Neural cell (in vitro differentiated cells): Measurements from ENCODE around the gene RBM20.

Experiments used
- EP300 ChIP-seq: fragments of 450-650 bp; conservative IDR thresholded peaks from 2 replicates; pipeline ENCODE4 v1.6.1; 2014; ENCODE audit warnings: antibody characterized with exemption, mild to moderate bottlenecking, moderate library complexity; ENCODE audit not compliant: poor library complexity, severe bottlenecking
- EZH2 ChIP-seq: fragments of 200-600, 300-800 bp; shearing (Covaris generic), sonication (generic); IDR thresholded peaks from 2 replicates; pipeline ENCODE4 v1.6.1; 2014; ENCODE audit warnings: antibody characterized with exemption, low read length, borderline replicate concordance, mild to moderate bottlenecking; ENCODE audit not compliant: insufficient read depth, poor library complexity, severe bottlenecking
- MXI1 ChIP-seq: fragments of 450-650 bp; conservative IDR thresholded peaks from 2 replicates; pipeline ENCODE4 v1.6.1; 2014; ENCODE audit warnings: antibody characterized with exemption, mild to moderate bottlenecking; ENCODE audit not compliant: poor library complexity, severe bottlenecking
- POLR2AphosphoS5 ChIP-seq: IDR thresholded peaks from 2 replicates; pipeline ENCODE4 v1.6.1; 2012
- RAD21 ChIP-seq: fragments of 450-650 bp; conservative IDR thresholded peaks from 2 replicates; pipeline ENCODE4 v1.6.1; 2014; ENCODE audit warnings: antibody characterized with exemption, mild to moderate bottlenecking, moderate library complexity
- SMC3 ChIP-seq: fragments of 450-650 bp; conservative IDR thresholded peaks from 2 replicates; pipeline ENCODE4 v1.6.1; 2014; ENCODE audit warnings: antibody characterized with exemption, mild to moderate bottlenecking, moderate library complexity; ENCODE audit not compliant: poor library complexity
- TAF1 ChIP-seq: IDR thresholded peaks from 2 replicates; pipeline ENCODE4 v1.6.1; 2012; ENCODE audit warnings: low read depth
- TF ChIP-seq, protein P1 (sequence below): fragments of 450-650 bp; IDR thresholded peaks from 2 replicates; pipeline ENCODE4 v1.5.1; 2014; ENCODE audit warnings: antibody characterized with exemption, mild to moderate bottlenecking, moderate library complexity; ENCODE audit not compliant: poor library complexity, severe bottlenecking

DNA sequence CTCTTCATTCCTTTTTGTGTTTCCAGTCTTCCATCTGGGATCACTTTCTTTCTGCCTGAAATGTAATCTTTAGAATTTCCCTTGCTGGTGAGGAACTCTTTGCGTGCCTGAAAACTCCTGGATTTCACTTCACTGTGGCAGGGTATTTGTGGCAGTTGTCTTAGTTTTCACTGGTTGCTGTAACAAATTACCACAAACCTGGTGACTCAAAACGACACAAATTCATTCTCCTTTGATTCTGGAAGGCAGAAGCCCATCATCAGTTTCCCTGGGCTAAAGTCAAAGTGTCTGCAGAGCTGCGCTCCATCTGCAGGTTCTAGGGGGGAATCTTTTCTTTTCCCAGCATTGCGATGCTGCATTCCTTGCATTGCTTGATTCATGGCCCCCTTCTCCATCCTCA lies 109.3 kb downstream of the RBM20 start:
- TF ChIP-seq, protein P1, sequence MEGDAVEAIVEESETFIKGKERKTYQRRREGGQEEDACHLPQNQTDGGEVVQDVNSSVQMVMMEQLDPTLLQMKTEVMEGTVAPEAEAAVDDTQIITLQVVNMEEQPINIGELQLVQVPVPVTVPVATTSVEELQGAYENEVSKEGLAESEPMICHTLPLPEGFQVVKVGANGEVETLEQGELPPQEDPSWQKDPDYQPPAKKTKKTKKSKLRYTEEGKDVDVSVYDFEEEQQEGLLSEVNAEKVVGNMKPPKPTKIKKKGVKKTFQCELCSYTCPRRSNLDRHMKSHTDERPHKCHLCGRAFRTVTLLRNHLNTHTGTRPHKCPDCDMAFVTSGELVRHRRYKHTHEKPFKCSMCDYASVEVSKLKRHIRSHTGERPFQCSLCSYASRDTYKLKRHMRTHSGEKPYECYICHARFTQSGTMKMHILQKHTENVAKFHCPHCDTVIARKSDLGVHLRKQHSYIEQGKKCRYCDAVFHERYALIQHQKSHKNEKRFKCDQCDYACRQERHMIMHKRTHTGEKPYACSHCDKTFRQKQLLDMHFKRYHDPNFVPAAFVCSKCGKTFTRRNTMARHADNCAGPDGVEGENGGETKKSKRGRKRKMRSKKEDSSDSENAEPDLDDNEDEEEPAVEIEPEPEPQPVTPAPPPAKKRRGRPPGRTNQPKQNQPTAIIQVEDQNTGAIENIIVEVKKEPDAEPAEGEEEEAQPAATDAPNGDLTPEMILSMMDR: no peak
- TF ChIP-seq SMC3 (no peak), EP300 (no peak), POLR2AphosphoS5 (no peak), RAD21 (no peak), EZH2 (no peak), TAF1 (no peak), MXI1 (no peak)
